BJ (cell line): ENCODE results near the gene POTEF. TPM values are rescaled to one million over a fixed set of nuclear protein-coding genes. Genes with fewer than 3 reads are reported as not detected.
"Not testable (repeated sequence)": the region's sequence is repeated elsewhere in the genome, so short reads cannot be mapped to it uniquely, and the experiment has no call there.

ENCODE experiments used
- CTCF ChIA-PET: fragments of 350-600 bp; formaldehyde crosslinking; extraction: SDS; loops from one replicate; lab custom pipeline; 2021; ENCODE audit warnings: antibody characterized with exemption, inconsistent platforms; lab: Yijun Ruan, JAX
- POLR2A ChIA-PET: fragments of 300-600 bp; sonication (Branson Sonifier 250); formaldehyde crosslinking; extraction: SDS; loops from one replicate; lab custom pipeline; 2021; ENCODE audit warnings: antibody characterized with exemption; lab: Charles Lee
- DNase-seq: peaks from one replicate; pipeline ENCODE4 v3.0.0-alpha.2; 2011; ENCODE audit warnings: low read depth
- H3K27me3 ChIP-seq: 2 replicates; pipeline ENCODE4 v1.6.0; 2011; ENCODE audit warnings: low read length; ENCODE audit not compliant: control insufficient read depth, insufficient read depth
- H3K36me3 ChIP-seq: 2 replicates; pipeline ENCODE4 v1.5.1; 2011; ENCODE audit warnings: low read length; ENCODE audit not compliant: control insufficient read depth, insufficient read depth
- H3K4me3 ChIP-seq: 2 replicates; pipeline ENCODE4 v1.5.1; 2011; ENCODE audit warnings: low read depth, mild to moderate bottlenecking, control low read depth, low read length
- polyA plus RNA-seq: library from polyadenylated mRNA; depleted of rRNA; stranded (reverse); fragments of >200 nt; gene quantifications from 2 replicates; pipeline ENCODE4 v1.2.3, GENCODE V29; 2011; rRNA removed
- small RNA-seq: library from RNA; depleted of rRNA; stranded (forward); fragments of <200 nt; gene quantifications from one replicate; pipeline ENCODE3, GENCODE V24; 2012; ENCODE audit warnings: low replicate concordance, low read depth; ENCODE audit not compliant: insufficient read length

POTEF gene
- polyA plus RNA-seq, 1 experiment = not detected

DNA sequence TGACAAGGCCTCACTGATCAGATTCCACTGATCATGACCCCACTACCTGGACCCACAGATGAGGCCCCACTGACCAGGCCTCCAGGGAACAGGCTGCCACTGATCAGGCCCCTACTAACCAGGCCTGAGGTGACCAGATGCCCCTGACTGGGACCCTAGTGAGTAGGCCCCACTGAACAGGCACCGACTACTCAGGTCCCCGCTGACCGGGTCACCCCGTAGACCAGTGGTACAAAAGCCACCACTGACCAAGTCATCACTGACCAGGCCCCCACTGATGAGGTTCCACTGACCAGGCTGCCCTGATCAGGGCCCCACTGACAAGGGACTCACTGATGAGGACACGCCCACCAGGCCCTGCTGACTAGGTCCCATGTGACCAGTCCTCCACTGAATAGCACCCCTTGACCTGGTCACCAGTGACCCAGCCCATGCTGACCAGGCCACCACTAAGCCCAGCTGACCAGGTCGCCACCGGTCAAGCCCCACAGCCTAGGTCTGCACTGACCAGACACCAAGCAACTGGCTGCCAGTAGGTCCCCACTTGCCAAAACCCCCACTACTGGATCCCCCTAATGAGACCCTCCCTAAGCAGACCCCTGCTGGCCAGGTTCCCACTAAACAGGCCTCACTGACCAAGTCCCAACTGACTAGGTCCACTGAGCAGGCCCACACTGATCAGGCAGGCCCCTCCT, 75.7 kb downstream of the POTEF start:
- CTCF ChIA-PET, H3K27me3 ChIP-seq, H3K4me3 ChIP-seq, POLR2A ChIA-PET, DNase-seq, H3K36me3 ChIP-seq: not testable (repeated sequence)

DNA sequence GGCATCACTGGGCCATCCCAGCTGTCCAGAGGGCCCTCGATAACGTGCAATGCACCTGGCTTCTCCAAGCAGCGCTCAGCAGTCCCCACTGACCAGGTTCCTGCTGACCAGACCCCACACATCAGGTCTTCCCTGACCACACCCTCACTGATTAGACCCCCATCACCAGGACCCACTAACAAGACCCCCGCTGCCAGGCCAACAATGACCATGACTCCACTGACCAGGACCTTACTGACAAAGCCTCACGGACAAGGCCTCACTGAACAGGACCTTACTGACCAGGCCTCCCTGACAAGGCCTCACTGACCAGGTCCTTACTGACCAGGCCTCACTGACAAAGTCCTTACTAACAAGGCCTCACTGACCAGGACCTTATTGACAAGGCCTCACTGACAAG, 76.6 kb downstream of the POTEF start:
- DNase-seq, H3K4me3 ChIP-seq, CTCF ChIA-PET, H3K27me3 ChIP-seq, H3K36me3 ChIP-seq, POLR2A ChIA-PET: not testable (repeated sequence)

DNA sequence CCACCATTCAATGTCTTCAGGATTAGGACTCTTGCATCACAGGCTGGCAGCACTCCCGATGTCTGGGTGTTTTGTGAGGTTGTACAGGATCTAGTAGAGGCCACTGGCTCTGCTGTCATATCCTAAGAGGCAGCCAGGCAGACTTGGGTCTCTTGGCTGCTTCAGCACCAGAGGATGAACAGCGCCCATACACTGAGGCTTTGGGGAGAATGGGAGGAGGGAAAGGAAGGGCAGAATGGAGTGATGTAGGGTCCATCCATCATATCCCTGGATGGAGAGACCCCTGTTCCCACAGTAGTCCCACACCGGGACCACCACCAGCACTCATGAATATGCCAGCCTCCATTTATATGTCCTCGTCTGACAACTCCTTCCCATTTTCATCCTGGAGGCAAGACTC, 80.6 kb downstream of the POTEF start:
- CTCF ChIA-PET, H3K36me3 ChIP-seq, H3K4me3 ChIP-seq, H3K27me3 ChIP-seq, POLR2A ChIA-PET, DNase-seq: not testable (repeated sequence)

DNA sequence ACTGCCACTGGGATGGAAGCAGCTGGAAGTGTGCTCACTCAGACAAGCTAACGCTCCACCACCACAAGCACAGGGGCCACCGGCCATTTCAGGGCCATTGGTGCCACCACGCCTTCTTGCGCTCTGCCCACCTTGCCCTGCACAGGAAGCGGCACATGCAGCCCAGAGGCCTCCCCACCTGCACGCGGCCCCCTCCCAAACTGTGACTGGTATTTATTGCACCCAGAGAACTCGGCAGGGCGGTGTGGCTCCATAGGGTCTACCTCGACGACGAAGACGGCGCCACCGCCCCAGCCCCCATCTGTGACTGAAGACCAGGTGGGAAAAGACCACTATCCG, 90.8 kb downstream of the POTEF start:
- H3K27me3 ChIP-seq, H3K4me3 ChIP-seq, POLR2A ChIA-PET, H3K36me3 ChIP-seq, DNase-seq, CTCF ChIA-PET: not testable (repeated sequence)

DNA sequence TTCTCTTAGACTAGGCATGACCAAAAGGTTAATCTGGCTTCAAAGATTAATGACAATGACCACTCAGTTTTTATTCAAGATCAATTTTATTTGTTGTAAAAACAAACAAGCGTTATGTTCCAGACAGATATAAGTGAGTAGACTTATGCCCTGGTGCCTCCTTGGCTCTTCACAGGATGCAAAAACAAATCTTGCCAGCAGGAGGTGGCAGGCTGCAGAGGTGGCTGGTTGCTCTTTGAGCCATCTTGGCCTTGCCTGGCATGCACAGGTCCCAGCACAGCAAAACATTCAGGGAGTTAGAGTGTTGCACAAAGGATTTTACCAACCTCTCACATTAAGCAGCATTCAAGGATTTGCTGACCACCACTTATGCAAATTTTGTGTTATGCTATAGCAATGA, 103.1 kb downstream of the POTEF start:
- H3K4me3 ChIP-seq, CTCF ChIA-PET, DNase-seq, POLR2A ChIA-PET, H3K36me3 ChIP-seq, H3K27me3 ChIP-seq: not testable (repeated sequence)

Small RNA genes lying within 50 kb of the gene (small RNA-seq; reads per million reads assigned to genes)
- gene AC018865.2 (not detected), gene RNU6-1049P (not detected)

Other genes with a start within 250 kb of the POTEF start
- gene RAB6C, start 149.6 kb downstream of the POTEF start, polyA plus RNA-seq = not detected in 2 replicates
- 2.7 and 5.3 TPM in 2 replicates for gene CCDC74B, start 15.9 kb upstream of the POTEF start, polyA plus RNA-seq
- 25.0 and 60.1 TPM in 2 replicates for gene SMPD4, start 52.4 kb upstream of the POTEF start, polyA plus RNA-seq
- 128 and 199 TPM in 2 replicates for gene MZT2B, start 53.0 kb upstream of the POTEF start, polyA plus RNA-seq
- not detected in 2 replicates for gene TUBA3E, start 69.2 kb upstream of the POTEF start, polyA plus RNA-seq
- gene IMP4, start 213.7 kb upstream of the POTEF start, polyA plus RNA-seq = 80.9 and 144 TPM in 2 replicates
- 21.0 and 24.4 TPM in 2 replicates for gene PTPN18, start 226.8 kb upstream of the POTEF start, polyA plus RNA-seq